Liver (tissue), 9 donors: ENCODE data around the gene CD276. TPM values are rescaled to one million over a fixed set of nuclear protein-coding genes. Genes with fewer than 3 reads are reported as not detected.

Experiments used
- DNase-seq: peaks from one replicate; pipeline ENCODE4 v3.0.0-alpha.2; 2017; ENCODE audit warnings: low spot score
- H3K27ac ChIP-seq, 2 donors: one replicate each; pipeline ENCODE4 v1.7.0; 2013; ENCODE audit warnings: inconsistent platforms in 2 of 2, low read length in 2 of 2, control low read depth in 1 of 2, low read depth in 1 of 2, mild to moderate bottlenecking in 1 of 2
- H3K27me3 ChIP-seq, 4 donors: one replicate each; pipeline versions ENCODE4 v1.6.1 to v1.7.0; 2013; ENCODE audit warnings: low read length in 3 of 4, inconsistent platforms in 1 of 4, mild to moderate bottlenecking in 1 of 4, moderate library complexity in 1 of 4; ENCODE audit not compliant: control insufficient read depth in 4 of 4, insufficient read depth in 4 of 4
- H3K36me3 ChIP-seq, 4 donors: one replicate each; pipeline versions ENCODE4 v1.6.1 to v1.7.0; 2013; ENCODE audit warnings: low read length in 3 of 4, mild to moderate bottlenecking in 3 of 4, low read depth in 1 of 4, moderate library complexity in 1 of 4; ENCODE audit not compliant: control insufficient read depth in 4 of 4, insufficient read depth in 3 of 4
- H3K4me1 ChIP-seq, 4 donors: one replicate each; pipeline versions ENCODE4 v1.6.1 to v1.7.0; 2013; ENCODE audit warnings: low read length in 3 of 4, mild to moderate bottlenecking in 3 of 4, moderate library complexity in 1 of 4; ENCODE audit not compliant: control insufficient read depth in 4 of 4, insufficient read depth in 4 of 4
- H3K4me3 ChIP-seq, 3 donors: one replicate each; pipeline versions ENCODE4 v1.6.1 to v1.7.0; 2013; ENCODE audit warnings: low read length in 3 of 3, control low read depth in 1 of 3, low read depth in 1 of 3, mild to moderate bottlenecking in 1 of 3
- H3K9ac ChIP-seq, 2 donors: one replicate each; pipeline ENCODE4 v1.7.0; 2013; ENCODE audit warnings: low read length in 2 of 2, mild to moderate bottlenecking in 2 of 2, moderate library complexity in 2 of 2, control low read depth in 1 of 2, low read depth in 1 of 2
- H3K9me3 ChIP-seq, 4 donors: one replicate each; pipeline versions ENCODE4 v1.6.1 to v1.7.0; 2013; ENCODE audit warnings: low read length in 3 of 4; ENCODE audit not compliant: control insufficient read depth in 4 of 4
- EGR1 ChIP-seq, 2 donors: IDR thresholded peaks; 2 replicates each; pipeline ENCODE4 v1.6.1; 2016 to 2018; ENCODE audit warnings: antibody characterized with exemption in 2 of 2, low read depth in 2 of 2
- FOXA1 ChIP-seq: IDR thresholded peaks from 2 replicates; pipeline ENCODE4 v1.6.1; 2016; ENCODE audit warnings: antibody characterized with exemption
- FOXA2 ChIP-seq: IDR thresholded peaks from 2 replicates; pipeline ENCODE4 v1.6.1; 2016; ENCODE audit warnings: antibody characterized with exemption
- GABPA ChIP-seq, 2 donors: IDR thresholded peaks in 1 of 2; conservative IDR thresholded peaks in 1 of 2; 2 replicates each; pipeline ENCODE4 v1.6.1; 2016; ENCODE audit warnings: antibody characterized with exemption in 2 of 2, mild to moderate bottlenecking in 1 of 2, moderate library complexity in 1 of 2
- HNF4A ChIP-seq, 2 donors: conservative IDR thresholded peaks; 2 replicates each; pipeline ENCODE4 v1.6.1; 2016; ENCODE audit warnings: antibody characterized with exemption in 2 of 2, mild to moderate bottlenecking in 2 of 2
- HNF4G ChIP-seq: IDR thresholded peaks from 2 replicates; pipeline ENCODE4 v1.6.1; 2016; ENCODE audit warnings: antibody characterized with exemption
- JUND ChIP-seq, 2 donors: IDR thresholded peaks; 2 replicates each; pipeline ENCODE4 v1.6.1; 2016; ENCODE audit warnings: antibody characterized with exemption in 2 of 2
- NR2F2 ChIP-seq: IDR thresholded peaks from 2 replicates; pipeline ENCODE4 v1.6.1; 2016; ENCODE audit warnings: antibody characterized with exemption
- RXRA ChIP-seq, 2 donors: IDR thresholded peaks; 2 replicates each; pipeline ENCODE4 v1.6.1; 2017 to 2018; ENCODE audit warnings: antibody characterized with exemption in 2 of 2, mild to moderate bottlenecking in 1 of 2
- SP1 ChIP-seq: IDR thresholded peaks from 2 replicates; pipeline ENCODE4 v1.6.1; 2018; ENCODE audit warnings: antibody characterized with exemption, mild to moderate bottlenecking
- TAF1 ChIP-seq: conservative IDR thresholded peaks from 2 replicates; pipeline ENCODE4 v1.6.1; 2016; ENCODE audit warnings: antibody characterized with exemption, mild to moderate bottlenecking
- YY1 ChIP-seq: IDR thresholded peaks from 2 replicates; pipeline ENCODE4 v1.6.1; 2016; ENCODE audit warnings: antibody characterized with exemption, mild to moderate bottlenecking
- WGBS: extraction: QIAGEN DNeasy Blood & Tissue Kit; methylation state at CpG from one replicate; pipeline ENCODE4 v1.1.7; 2013; 5-methylcytosine and 5-hydroxymethylcytosine counted together
- polyA plus RNA-seq, 2 donors: library from polyadenylated mRNA; stranded (reverse) in 1 of 2; unstranded in 1 of 2; fragments of 200-250 nt in 1 of 2; fragments of >200 nt in 1 of 2; fragmentation: Nextera tagmentation in 1 of 2; extraction: Ambion mirVana in 1 of 2; gene quantifications; one replicate each; pipeline versions ENCODE4 v1.2.1 to v1.2.3, GENCODE V29; 2013 to 2015
- total RNA-seq, 2 donors: library from RNA; depleted of rRNA; stranded (reverse); fragments of >200 nt; gene quantifications; one replicate each; pipeline ENCODE4 v1.2.3, GENCODE V29; 2014
- TF ChIP-seq, protein P1 (sequence below): fragments of 150-350 bp; IDR thresholded peaks from 2 replicates; pipeline ENCODE4 v1.5.1; 2017; ENCODE audit warnings: improper control_type of control experiment, low read depth, low read length; ENCODE audit not compliant: missing input control
- TF ChIP-seq, protein P2 (sequence below): IDR thresholded peaks from 2 replicates; pipeline ENCODE4 v1.6.1; 2016; ENCODE audit warnings: antibody characterized with exemption
- TF ChIP-seq, protein P3 (sequence below): IDR thresholded peaks from 2 replicates; pipeline ENCODE4 v1.6.1; 2016; ENCODE audit warnings: antibody characterized with exemption
- TF ChIP-seq, protein P4 (sequence below): IDR thresholded peaks from 2 replicates; pipeline ENCODE4 v1.6.1; 2016; ENCODE audit warnings: antibody characterized with exemption, mild to moderate bottlenecking
- TF ChIP-seq, protein P5 (sequence below): IDR thresholded peaks from 2 replicates; pipeline ENCODE4 v1.6.1; 2016; ENCODE audit warnings: antibody characterized with exemption
- donor health status: healthy.
- donor health status: healthy.
- donor health status: healthy.
- donor health status: healthy.
- donor health status: healthy.

CD276 gene
- total and polyA plus RNA-seq, 4 donors, result 12.9 to 37.9 (median 25.1) TPM

DNA sequence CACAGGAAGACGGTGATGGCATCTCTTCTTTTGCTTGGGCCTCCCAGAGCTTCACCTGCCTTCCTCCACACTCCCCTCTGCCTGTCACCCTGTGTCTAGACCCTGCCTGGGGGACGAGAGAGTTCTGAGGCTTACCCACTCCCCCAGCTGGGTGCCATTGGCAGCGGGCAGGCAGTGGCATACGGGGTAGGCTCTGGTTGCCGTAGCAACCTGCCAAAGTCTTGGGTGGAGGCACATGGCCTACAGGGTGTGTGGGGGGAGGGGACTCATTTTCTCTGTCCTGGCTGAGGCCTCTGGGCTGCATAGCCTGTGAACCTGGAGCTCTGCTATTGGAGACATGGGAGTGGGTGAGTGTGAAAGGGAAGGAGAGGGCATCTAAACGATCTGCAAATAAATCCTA, 64.5 kb downstream of the CD276 start:
- 75% methylated on average over 6 of the region's 6 CpGs for WGBS
- TF ChIP-seq HNF4G (no peak), YY1 (no peak), RXRA (IDR thresholded peaks at IDR 0.05) (no peak)
- H3K4me3 ChIP-seq, result no peak overlapping the region
- no peak overlapping the region for H3K9ac ChIP-seq
- H3K36me3 ChIP-seq, result no peaks in the 10 kb centered on the region
- DNase-seq, result no peak
- H3K9me3 ChIP-seq, result no peaks in the 10 kb centered on the region
- H3K27me3 ChIP-seq, result no peaks in the 10 kb centered on the region
- H3K27ac ChIP-seq, result no peak overlapping the region
- peaks cover 4 to 9% (median 4%) of the 10 kb centered on the region in 4 donors for H3K4me1 ChIP-seq

DNA sequence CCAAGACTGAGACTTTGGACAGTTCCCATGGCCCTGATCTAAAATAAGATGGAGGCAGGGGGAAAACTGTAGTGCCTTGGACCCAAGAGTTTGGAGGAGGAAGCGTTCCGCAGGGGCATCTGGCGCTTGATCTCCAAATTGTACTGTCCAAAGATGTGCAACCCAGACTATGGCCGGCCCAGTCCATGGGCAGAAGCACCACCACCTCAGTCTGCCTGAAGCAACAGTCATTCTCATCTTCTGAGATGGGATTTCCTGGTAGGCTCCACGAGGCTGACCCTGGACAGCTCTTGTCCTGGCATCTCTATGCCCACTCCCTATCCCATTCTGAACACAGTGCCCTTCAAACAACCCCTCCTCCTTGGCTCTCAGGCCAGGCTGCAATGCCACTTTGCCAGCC, 65.3 kb downstream of the CD276 start:
- Histone ChIP-seq H3K9me3 (no peaks in the 10 kb centered on the region), H3K4me1 (peaks cover 4 to 9% (median 4%) of the 10 kb centered on the region in 4 donors), H3K27ac (no peak overlapping the region), H3K9ac (no peak overlapping the region), H3K4me3 (no peak overlapping the region), H3K27me3 (no peaks in the 10 kb centered on the region), H3K36me3 (no peaks in the 10 kb centered on the region)
- no peak for DNase-seq
- TF ChIP-seq GABPA (IDR thresholded peaks at IDR 0.05 in 1 of 2, conservative IDR thresholded peaks at IDR 0.05 in 1 of 2), result no peak
- TF ChIP-seq TAF1, result no peak
- no peak for TF ChIP-seq HNF4A (conservative IDR thresholded peaks at IDR 0.05)
- TF ChIP-seq, protein P1, sequence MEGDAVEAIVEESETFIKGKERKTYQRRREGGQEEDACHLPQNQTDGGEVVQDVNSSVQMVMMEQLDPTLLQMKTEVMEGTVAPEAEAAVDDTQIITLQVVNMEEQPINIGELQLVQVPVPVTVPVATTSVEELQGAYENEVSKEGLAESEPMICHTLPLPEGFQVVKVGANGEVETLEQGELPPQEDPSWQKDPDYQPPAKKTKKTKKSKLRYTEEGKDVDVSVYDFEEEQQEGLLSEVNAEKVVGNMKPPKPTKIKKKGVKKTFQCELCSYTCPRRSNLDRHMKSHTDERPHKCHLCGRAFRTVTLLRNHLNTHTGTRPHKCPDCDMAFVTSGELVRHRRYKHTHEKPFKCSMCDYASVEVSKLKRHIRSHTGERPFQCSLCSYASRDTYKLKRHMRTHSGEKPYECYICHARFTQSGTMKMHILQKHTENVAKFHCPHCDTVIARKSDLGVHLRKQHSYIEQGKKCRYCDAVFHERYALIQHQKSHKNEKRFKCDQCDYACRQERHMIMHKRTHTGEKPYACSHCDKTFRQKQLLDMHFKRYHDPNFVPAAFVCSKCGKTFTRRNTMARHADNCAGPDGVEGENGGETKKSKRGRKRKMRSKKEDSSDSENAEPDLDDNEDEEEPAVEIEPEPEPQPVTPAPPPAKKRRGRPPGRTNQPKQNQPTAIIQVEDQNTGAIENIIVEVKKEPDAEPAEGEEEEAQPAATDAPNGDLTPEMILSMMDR, result no peak
- no peak for TF ChIP-seq RXRA (IDR thresholded peaks at IDR 0.05)
- 94% methylated on average over 5 of the region's 5 CpGs for WGBS

DNA sequence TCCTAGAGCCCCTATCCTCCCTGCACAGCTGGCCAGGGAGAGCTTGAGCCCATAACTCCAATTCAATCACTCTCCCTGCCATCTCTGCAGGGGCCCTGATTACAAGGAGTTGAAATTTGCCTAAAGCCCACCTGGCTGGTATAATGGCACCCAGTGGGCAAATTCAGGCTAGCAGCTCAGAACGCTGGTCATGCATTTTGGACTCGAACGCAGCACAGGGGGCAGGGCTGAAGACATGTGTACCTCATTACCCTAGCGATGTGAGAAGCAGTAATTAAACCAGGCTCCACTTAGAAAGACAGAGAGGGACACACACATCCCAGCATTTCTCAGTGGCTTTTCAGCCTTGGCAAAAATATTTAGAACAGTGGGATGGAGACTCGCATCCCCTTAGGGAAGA, 65.8 kb downstream of the CD276 start:
- no peak for TF ChIP-seq NR2F2
- TF ChIP-seq FOXA1, result no peak
- TF ChIP-seq YY1, result no peak
- TF ChIP-seq FOXA2, result no peak
- no peak for TF ChIP-seq TAF1
- TF ChIP-seq, protein P2, sequence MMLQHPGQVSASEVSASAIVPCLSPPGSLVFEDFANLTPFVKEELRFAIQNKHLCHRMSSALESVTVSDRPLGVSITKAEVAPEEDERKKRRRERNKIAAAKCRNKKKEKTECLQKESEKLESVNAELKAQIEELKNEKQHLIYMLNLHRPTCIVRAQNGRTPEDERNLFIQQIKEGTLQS, result no peak
- no peak for TF ChIP-seq SP1
- TF ChIP-seq JUND (IDR thresholded peaks at IDR 0.05), result no peak
- TF ChIP-seq HNF4A (conservative IDR thresholded peaks at IDR 0.05), result no peak
- TF ChIP-seq RXRA (IDR thresholded peaks at IDR 0.05), result no peak
- DNase-seq, result no peak
- Histone ChIP-seq H3K27me3 (no peaks in the 10 kb centered on the region), H3K9ac (no peak overlapping the region), H3K9me3 (no peaks in the 10 kb centered on the region), H3K36me3 (no peaks in the 10 kb centered on the region), H3K4me1 (peaks cover 4 to 9% (median 4%) of the 10 kb centered on the region in 4 donors), H3K4me3 (no peak overlapping the region), H3K27ac (no peak overlapping the region)
- 94% methylated on average over 5 of the region's 5 CpGs for WGBS

DNA sequence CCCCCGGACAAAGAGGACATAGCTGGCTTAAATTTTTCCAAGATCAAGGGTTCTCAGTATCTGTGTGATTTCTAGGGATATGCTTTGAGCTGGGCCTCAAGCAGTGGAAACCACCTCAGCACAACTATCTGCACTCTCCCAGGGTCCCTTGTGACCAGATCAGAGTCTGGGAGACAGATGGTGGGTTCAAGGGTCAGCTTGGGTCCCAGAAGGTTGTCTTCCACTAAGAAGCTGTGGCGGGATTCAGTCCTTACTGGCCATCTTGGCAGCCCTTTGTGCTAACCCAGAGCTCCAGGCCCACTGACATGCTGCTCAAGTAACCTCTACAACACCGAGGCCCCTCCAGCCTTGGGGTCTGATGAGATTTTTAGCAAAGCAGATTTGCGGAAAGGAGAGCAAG, 66.3 kb downstream of the CD276 start:
- 84% methylated on average over 4 of the region's 4 CpGs for WGBS
- Histone ChIP-seq H3K4me1 (peaks cover 4 to 9% (median 4%) of the 10 kb centered on the region in 4 donors), H3K4me3 (no peak overlapping the region), H3K27me3 (no peaks in the 10 kb centered on the region), H3K9ac (no peak overlapping the region), H3K36me3 (no peaks in the 10 kb centered on the region), H3K9me3 (no peaks in the 10 kb centered on the region), H3K27ac (no peak overlapping the region)
- TF ChIP-seq EGR1 (IDR thresholded peaks at IDR 0.05; ENCODE audit: low read depth in 2 of 2), result no peak
- no peak for TF ChIP-seq HNF4G
- TF ChIP-seq, protein P3, sequence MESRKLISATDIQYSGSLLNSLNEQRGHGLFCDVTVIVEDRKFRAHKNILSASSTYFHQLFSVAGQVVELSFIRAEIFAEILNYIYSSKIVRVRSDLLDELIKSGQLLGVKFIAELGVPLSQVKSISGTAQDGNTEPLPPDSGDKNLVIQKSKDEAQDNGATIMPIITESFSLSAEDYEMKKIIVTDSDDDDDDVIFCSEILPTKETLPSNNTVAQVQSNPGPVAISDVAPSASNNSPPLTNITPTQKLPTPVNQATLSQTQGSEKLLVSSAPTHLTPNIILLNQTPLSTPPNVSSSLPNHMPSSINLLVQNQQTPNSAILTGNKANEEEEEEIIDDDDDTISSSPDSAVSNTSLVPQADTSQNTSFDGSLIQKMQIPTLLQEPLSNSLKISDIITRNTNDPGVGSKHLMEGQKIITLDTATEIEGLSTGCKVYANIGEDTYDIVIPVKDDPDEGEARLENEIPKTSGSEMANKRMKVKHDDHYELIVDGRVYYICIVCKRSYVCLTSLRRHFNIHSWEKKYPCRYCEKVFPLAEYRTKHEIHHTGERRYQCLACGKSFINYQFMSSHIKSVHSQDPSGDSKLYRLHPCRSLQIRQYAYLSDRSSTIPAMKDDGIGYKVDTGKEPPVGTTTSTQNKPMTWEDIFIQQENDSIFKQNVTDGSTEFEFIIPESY, result no peak
- no peak for TF ChIP-seq HNF4A (conservative IDR thresholded peaks at IDR 0.05)
- no peak for TF ChIP-seq TAF1
- TF ChIP-seq, protein P4, sequence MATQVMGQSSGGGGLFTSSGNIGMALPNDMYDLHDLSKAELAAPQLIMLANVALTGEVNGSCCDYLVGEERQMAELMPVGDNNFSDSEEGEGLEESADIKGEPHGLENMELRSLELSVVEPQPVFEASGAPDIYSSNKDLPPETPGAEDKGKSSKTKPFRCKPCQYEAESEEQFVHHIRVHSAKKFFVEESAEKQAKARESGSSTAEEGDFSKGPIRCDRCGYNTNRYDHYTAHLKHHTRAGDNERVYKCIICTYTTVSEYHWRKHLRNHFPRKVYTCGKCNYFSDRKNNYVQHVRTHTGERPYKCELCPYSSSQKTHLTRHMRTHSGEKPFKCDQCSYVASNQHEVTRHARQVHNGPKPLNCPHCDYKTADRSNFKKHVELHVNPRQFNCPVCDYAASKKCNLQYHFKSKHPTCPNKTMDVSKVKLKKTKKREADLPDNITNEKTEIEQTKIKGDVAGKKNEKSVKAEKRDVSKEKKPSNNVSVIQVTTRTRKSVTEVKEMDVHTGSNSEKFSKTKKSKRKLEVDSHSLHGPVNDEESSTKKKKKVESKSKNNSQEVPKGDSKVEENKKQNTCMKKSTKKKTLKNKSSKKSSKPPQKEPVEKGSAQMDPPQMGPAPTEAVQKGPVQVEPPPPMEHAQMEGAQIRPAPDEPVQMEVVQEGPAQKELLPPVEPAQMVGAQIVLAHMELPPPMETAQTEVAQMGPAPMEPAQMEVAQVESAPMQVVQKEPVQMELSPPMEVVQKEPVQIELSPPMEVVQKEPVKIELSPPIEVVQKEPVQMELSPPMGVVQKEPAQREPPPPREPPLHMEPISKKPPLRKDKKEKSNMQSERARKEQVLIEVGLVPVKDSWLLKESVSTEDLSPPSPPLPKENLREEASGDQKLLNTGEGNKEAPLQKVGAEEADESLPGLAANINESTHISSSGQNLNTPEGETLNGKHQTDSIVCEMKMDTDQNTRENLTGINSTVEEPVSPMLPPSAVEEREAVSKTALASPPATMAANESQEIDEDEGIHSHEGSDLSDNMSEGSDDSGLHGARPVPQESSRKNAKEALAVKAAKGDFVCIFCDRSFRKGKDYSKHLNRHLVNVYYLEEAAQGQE, result no peak
- TF ChIP-seq, protein P5, sequence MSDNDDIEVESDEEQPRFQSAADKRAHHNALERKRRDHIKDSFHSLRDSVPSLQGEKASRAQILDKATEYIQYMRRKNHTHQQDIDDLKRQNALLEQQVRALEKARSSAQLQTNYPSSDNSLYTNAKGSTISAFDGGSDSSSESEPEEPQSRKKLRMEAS, result no peak
- DNase-seq, result no peak
